IPS-NIHi11 (cell line): Measurements from ENCODE around the gene DACH1.
"Not testable (repeated sequence)": the region's sequence is repeated elsewhere in the genome, so short reads cannot be mapped to it uniquely, and the experiment has no call there.

Source experiments
- DNase-seq: peaks from one replicate; pipeline ENCODE4 v3.0.0; 2012; ENCODE audit warnings: mixed read lengths, low spot score

Gene DACH1

GRCh38 chr13:71865874-71866334 is 1.1 kb downstream of the DACH1 start:
- peak; percentile 18 for DNase-seq

- peak; percentile 31 for DNase-seq
Observed at GRCh38 chr13:71864986-71865873, 1.8 kb downstream of the DACH1 start.

DNA sequence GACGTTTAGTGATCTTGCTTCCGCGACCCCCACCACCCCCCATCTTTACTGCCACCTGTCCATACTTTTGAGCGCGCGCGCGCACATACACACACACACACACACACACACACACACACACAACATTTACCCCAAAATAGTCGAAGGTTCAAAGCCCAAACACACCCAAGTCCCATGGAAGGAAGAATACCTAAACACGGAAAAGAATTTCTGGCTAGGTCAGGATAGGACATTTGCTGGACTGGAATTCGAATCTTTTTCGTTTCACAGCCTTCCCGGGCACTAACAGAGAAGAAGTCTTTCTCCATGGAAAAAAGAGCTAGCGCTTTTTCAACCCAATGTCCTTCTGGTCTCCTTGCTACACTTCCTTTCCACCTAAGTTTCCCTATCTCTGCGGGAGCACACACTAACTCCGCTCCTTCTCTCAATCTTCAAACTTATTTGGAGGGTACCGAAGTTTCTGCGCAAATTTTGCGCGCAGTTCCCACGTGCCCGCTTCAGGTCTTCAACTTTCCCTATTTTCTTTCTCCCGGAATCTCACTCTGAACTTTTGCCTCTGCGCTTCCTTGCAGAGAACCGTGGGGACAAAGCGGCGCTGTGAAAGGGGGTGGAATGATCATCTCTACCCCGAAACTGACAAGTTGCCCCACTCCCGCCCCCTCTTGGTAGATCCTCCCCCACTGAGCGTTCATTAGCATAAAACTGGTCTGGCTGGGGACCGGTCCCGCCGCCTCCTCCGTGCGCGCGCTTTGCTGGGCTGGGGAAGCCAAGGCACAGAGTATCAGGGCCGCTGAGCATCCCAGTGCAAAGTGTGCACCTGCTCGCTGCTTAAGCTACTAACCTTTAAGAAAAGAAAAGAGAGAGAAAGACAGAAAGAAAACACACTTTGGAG is 2.7 kb downstream of the DACH1 start:
- peak; percentile 47 for DNase-seq

GRCh38 chr13:71863254-71863865 is 3.6 kb downstream of the DACH1 start:
- DNase-seq, result no peak

DNA sequence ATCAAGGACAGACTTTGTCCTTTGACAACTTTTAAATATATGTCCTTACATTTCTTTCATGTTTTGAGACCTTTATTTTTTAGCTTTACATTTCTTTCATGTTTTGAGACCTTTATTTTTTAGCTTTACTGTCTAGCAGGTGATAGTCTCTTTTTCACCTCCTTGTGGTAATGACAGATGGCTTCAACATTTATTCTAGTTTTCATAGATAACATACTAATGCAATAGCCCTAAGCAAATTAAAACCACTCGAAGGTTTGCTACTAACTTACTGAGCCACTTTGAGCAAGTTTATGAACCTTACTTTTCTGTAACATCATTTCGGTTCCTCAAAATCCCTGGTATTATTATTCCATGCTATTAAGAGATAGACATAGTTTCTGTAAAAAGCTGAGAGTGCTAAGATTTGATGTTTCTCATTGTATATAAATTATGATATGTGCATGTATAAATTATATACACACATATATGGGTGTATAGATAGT is 4.5 kb downstream of the DACH1 start:
- no peak for DNase-seq

DNA sequence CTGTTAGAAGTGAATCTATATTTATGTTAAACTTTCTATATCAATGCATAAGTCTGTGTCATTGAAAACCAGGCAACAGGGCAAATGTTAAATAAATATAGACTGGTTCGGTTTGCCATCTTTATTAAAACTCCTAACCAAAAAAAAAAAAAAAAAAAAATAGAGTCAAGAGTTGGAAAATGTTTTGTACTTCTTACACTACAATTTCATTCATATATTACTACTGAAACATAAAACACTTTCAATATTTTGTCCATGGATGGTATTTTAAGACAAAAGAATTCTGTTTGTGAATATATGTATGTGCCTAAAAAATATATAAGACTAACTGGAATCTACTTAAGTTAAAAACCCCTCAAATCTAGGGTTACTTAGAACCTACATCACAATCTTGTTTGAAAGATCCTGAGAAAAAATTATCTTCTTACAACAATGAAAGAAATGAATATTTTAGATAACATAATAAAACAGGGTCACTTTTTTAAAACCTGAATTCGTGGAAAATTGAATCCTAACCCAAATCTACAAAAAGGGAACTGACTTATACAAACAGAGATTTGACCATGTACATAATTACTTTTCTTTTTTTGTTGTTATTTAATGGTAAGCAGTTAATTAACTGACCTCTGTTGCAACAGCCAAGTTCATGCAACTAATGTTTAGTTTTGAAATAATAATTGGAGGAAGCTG is 5.1 kb downstream of the DACH1 start:
- no peak for DNase-seq

DNA sequence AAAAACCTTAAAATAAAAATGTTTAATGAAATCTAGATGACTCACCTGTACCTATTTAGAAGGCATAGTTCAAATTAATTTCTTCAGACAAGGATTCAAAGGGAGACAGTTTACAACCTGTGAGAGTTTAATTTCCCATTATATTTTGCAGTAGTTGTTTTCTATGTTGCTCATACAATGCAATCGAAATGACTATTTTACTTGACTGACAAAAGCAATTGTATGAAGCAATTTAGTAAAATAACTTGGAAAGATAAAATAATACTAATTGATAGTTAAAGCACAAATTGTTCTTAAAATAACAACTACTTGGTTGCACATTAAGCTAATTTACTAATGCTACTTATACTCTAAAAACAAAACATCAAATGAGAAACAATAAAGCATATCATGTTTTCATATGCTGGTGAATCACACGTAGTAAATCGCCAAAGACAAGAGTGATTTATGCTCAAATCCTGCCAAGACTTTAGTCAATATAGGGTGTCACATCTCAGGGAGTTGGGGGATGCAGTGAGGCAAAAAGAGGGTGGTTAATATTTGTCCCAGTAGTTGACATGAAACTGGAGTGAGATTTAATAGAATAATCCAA is 6.4 kb downstream of the DACH1 start:
- DNase-seq, result no peak

DNA sequence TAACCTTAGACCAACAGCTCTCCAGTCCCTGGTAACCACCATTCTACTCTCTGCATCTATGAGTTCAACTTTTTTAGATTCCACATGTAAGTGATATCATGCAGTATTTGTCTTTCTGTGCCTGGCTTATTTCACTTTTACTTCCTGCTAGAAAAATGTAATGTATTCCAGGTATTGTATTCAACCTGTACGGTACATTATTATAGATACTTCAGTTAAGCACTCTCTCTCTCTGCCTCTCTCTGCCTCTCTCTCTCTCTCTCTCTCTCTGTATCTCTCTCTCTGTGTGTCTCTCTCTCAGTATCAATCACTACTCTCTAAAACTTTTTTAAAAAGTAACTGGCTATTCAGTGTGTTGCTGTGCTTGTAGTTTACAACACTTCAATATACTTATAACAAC is 8.4 kb downstream of the DACH1 start:
- no peak for DNase-seq

DNA sequence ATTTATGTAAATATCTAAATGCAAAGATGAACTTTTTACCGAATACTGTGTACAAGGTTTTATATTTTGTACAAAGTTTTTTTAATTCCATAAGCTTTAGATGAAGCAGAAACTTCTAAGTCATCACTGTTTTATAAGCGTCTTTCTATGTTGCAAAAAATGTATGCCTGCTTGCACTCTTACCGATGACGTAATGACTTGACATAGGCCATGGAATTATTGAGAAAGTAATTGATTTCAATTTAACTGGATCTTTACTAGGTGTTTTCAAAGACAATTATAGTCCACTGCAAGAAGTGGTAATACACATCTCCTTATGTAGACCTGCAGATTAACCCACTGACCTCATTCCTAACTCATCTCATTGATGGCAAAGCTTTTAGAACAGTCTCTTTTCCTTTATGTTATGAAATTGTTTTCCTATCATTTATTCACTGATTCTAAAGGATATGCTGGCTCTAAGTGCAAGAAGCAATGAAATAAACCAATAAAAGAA is 10.4 kb downstream of the DACH1 start:
- no peak for DNase-seq

- no peak for DNase-seq
Observed at GRCh38 chr13:71854401-71854800, 12.6 kb downstream of the DACH1 start.

DNA sequence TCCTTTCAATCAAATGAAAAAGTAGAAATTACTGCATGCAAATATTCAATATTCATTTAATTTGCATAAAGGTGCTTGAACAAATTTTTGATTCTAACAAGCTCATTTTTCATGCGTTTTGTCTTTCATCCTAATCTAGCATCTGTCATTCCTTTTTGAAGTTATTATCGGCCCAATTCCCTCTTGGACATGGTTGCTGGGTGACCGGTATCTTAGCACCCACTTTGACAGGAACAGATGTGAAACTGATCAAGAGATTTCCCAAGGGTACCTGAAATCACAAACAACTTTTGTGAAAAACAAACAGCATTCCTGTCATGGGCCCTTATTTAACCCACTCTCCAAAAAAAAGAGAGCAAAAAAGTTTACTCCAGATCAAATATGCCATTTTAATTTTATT is 13.3 kb downstream of the DACH1 start:
- no peak for DNase-seq

GRCh38 chr13:71852736-71853135 is 14.3 kb downstream of the DACH1 start:
- DNase-seq, result no peak

DNA sequence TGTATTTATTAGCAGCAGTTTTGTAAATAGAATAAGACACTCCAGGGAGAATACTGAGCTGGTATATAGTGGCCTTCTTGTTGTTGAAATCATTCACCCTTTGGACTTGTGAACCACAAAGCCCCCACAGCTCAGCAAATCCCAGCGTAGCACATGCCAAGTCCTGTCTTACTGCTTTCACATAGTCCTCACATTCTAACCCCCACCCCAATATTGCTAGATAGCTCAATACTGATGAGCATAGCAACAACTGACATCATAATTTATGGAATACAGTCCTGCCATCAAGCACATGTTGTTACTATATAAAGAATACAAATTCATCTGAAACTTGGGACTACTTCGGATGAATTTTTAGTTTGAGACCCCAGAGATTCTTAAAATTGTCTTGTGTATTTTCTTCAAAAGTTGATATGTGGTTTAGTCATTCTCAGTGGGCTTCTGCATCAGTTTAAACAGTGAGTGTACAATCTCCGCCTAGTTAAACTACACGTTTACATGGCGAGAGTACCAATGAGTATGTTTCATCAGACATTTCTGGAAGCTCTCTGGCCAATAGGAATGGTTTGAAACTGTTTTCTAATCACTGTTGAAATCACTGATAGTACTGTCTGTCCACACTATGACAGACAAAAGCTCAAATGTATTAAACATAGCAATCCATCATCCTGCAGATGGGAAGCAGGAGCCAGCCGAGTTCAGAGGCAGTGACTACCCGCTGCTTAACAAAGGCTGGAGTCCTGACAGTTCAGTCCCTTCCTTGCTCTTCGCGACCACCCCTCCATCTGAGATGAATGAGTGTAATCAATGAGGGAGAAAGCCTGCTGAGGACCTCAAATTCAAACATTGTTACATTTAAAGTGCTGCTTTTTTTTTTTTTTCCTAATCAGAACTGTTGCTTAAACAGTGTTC is 15.2 kb downstream of the DACH1 start:
- no peak for DNase-seq

- no peak for DNase-seq
Observed at GRCh38 chr13:71842003-71842402, 25.0 kb downstream of the DACH1 start.

DNA sequence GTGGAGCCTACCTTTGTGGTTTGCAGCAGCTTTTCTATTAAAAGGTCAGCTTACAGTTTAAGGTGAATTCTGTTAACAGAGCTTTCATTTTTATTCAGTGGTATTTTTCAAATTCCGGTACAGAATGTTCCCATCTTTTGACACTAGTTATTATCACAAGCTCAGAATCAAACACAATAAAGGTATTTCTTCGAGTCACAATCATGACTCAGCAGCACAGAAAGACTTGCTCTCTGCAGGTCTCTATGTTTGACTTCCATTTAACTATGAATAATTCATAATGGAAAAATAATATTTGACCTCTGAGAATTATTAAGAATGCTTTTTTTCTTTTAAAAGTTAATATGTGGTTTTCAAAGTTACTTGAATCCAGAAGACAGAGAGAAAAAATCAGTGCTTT is 28.2 kb downstream of the DACH1 start:
- no peak for DNase-seq

DNA sequence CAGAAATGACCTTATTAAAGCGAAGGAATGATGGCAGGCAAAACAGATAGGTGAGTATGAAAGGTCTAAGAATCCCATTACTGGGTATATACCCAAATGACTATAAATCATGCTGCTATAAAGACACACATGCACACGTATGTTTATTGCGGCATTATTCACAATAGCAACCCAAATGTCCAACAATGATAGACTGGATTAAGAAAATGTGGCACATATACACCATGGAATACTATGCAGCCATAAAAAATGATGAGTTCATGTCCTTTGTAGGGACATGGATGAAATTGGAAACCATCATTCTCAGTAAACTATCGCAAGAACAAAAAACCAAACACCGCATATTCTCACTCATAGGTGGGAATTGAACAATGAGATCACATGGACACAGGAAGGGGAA is 29.4 kb downstream of the DACH1 start:
- not testable (repeated sequence) for DNase-seq

DNA sequence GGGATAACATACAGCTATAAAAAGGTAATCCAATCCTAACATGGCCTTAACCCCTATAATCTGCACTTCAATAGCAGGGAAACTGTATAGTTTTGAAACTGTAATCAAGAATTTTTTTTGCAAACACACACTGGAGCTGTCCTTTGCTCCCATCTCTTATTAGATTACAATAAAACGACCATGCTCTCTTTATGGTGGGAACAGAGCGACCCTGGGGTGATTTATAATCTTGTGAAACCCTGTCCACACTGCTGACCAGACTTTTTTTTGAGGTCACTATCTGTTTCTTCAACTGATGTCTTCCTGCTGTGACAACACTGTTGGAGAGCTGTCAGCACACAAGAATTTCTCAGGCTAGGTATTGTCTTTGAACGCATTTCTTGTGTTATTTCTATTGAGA is 35.3 kb downstream of the DACH1 start:
- DNase-seq, result peak; percentile 5

DNA sequence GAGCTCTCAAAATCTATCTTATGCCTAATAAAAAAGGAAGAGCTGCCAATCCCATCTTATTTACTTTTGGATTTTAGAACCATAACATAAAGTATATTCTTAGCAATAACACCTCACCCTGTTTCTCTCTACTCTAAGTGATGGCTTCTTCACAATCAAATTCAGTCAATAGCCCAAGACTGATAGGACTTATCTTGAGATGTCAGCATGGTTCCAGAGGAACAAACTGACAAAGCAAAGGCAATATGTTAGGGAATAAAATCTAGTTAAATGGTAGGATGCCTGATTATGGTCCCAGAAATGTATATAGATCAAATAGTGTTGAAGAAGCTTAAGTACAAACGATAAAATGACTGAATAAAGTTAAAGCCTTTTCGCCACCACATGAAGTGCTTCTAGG is 36.3 kb downstream of the DACH1 start:
- DNase-seq, result no peak

DNA sequence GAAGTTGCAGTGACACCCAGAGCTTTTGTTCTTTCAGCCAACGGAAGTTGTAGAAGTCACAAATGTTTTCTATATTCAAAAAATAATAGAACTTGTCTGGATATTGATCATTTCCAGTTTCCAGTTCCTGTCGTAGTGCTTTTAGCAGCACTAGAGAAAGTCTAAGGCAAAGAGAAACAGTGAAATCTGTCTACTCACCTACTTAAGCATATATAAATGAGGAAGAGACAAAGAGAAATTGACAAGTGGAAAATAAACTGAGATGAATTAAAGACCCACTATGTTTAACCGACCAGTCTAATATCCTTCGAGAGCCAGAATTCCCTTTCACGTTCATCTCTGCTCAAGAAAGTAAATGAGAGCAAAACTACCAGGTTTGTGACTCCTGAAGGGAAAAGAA is 36.7 kb downstream of the DACH1 start:
- no peak for DNase-seq

DNA sequence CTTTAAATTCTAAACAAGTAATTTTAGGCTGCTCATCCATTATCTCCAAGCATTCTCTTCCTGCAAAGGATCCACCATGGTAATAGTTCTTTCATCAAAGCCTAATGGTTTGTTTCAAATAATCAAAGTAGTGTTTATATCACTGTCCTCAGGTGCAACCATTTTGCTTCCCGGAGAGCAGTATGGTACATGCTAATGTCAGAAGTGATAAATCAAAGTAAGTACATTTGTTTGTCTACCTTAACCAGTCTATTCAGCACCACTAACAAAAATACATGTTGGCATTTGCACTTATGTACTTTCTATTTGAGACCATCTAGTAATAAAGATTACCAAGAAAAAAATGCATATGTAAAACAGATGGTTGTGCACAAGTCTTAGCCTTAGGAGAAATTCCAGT is 37.5 kb downstream of the DACH1 start:
- no peak for DNase-seq
